GM23248 (cell line): Measurements from ENCODE around the gene RYR3.

Source experiments
- EZH2 ChIP-seq: fragments of 200-600 bp; sonication (generic); IDR thresholded peaks from 2 replicates; pipeline ENCODE4 v1.6.1; 2018; ENCODE audit warnings: antibody characterized with exemption, mild to moderate bottlenecking; ENCODE audit not compliant: insufficient read depth, poor library complexity, severe bottlenecking
- EZH2phosphoT487 ChIP-seq: fragments of 200-600 bp; sonication (generic); IDR thresholded peaks from 2 replicates; pipeline ENCODE4 v1.6.1; 2018; ENCODE audit warnings: antibody characterized with exemption, moderate library complexity, mild to moderate bottlenecking, low read depth; ENCODE audit not compliant: insufficient read depth

DNA sequence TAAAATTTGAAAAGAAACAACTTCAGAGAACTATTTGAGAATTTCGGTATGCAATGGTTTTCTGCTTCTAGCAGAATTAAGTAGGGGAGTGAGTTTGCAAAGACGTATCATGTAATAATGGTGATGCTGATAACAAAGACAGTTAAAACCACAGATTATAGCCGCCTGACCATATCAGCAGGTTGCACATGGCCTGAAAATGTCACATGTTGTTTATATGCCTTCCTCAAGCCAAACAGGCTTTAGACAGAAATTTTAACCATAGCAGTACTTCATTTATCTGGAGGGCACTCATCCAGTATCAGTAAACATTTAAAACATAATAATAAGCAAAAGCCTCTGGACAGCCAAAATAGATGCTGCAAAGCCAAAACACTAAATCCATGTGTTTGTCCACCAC, 131.7 kb downstream of the RYR3 start:
- no peak for TF ChIP-seq EZH2
- TF ChIP-seq EZH2phosphoT487: no peak
